Chondrocyte (in vitro differentiated cells): ENCODE results near the gene HHLA2. TPM values are rescaled to one million over a fixed set of nuclear protein-coding genes. Genes with fewer than 3 reads are reported as not detected.

Source experiments
- DNase-seq: peaks from one replicate; pipeline ENCODE4 v3.0.0; 2021; ENCODE audit warnings: mixed read lengths, low spot score
- H3K27ac Mint-ChIP-seq: one replicate; pipeline ENCODE4 v1.8.0; 2021; ENCODE audit warnings: mild to moderate bottlenecking, moderate library complexity, mixed read lengths; ENCODE audit not compliant: unreplicated experiment
- H3K27me3 Mint-ChIP-seq: 2 replicates; pipeline ENCODE4 v1.8.0; 2021; ENCODE audit warnings: low read depth, mixed read lengths
- H3K36me3 Mint-ChIP-seq: 2 replicates; pipeline ENCODE4 v1.8.0; 2021; ENCODE audit warnings: low read depth, mixed read lengths
- H3K4me1 Mint-ChIP-seq: 2 replicates; pipeline ENCODE4 v1.8.0; 2021; ENCODE audit warnings: low read depth, mild to moderate bottlenecking, mixed read lengths
- H3K4me3 Mint-ChIP-seq: one replicate; pipeline ENCODE4 v1.8.0; 2021; ENCODE audit warnings: mild to moderate bottlenecking, moderate library complexity, mixed read lengths; ENCODE audit not compliant: unreplicated experiment
- H3K9me3 Mint-ChIP-seq: 2 replicates; pipeline ENCODE4 v1.8.0; 2021; ENCODE audit warnings: low read depth, mixed read lengths
- CTCF ChIP-seq: fragments of 200-600 bp; sonication (generic); IDR thresholded peaks from 2 replicates; pipeline ENCODE4 v1.5.0; 2021; ENCODE audit warnings: antibody characterized with exemption, mild to moderate bottlenecking, moderate library complexity
- total RNA-seq: library from RNA; stranded (reverse); gene quantifications from 3 replicates; pipeline ENCODE4 v1.2.1, GENCODE V29; 2021

Gene HHLA2
- total RNA-seq, 1 donor from 2014 or later: not detected

GRCh38 chr3:108352176-108352575 lies 55.8 kb downstream of the HHLA2 start:
- Mint-ChIP-seq H3K36me3 (no peaks in the 10 kb centered on the region), H3K4me1 (no peaks in the 10 kb centered on the region), H3K27me3 (no peaks in the 10 kb centered on the region), H3K27ac (no peak overlapping the region), H3K4me3 (no peak overlapping the region), H3K9me3 (no peaks in the 10 kb centered on the region)
- TF ChIP-seq CTCF: no peak
- DNase-seq: no peak

GRCh38 chr3:108354562-108354961 lies 58.2 kb downstream of the HHLA2 start:
- Mint-ChIP-seq H3K4me3 (no peak overlapping the region), H3K27ac (no peak overlapping the region), H3K36me3 (no peaks in the 10 kb centered on the region), H3K27me3 (peaks cover 2% of the 10 kb centered on the region), H3K4me1 (no peaks in the 10 kb centered on the region), H3K9me3 (no peaks in the 10 kb centered on the region)
- no peak for TF ChIP-seq CTCF
- DNase-seq: no peak

GRCh38 chr3:108357042-108357441 lies 60.7 kb downstream of the HHLA2 start:
- H3K4me3 Mint-ChIP-seq: no peak overlapping the region
- H3K9me3 Mint-ChIP-seq: no peaks in the 10 kb centered on the region
- no peak for DNase-seq

GRCh38 chr3:108359011-108359410 lies 62.7 kb downstream of the HHLA2 start:
- no peak for TF ChIP-seq CTCF
- Mint-ChIP-seq H3K4me1 (no peaks in the 10 kb centered on the region), H3K36me3 (no peaks in the 10 kb centered on the region), H3K9me3 (no peaks in the 10 kb centered on the region), H3K27me3 (peaks cover 2% of the 10 kb centered on the region), H3K27ac (no peak overlapping the region), H3K4me3 (no peak overlapping the region)
- DNase-seq: no peak

More at GRCh38 chr3:108357042-108357441, 60.7 kb downstream of the HHLA2 start:
- TF ChIP-seq CTCF: no peak
- Mint-ChIP-seq H3K27ac (no peak overlapping the region), H3K27me3 (peaks cover 2% of the 10 kb centered on the region), H3K36me3 (no peaks in the 10 kb centered on the region), H3K4me1 (no peaks in the 10 kb centered on the region)

- Mint-ChIP-seq H3K36me3 (no peaks in the 10 kb centered on the region), H3K27ac (no peak overlapping the region)
- TF ChIP-seq CTCF: no peak
Measured at GRCh38 chr3:108376026-108376425, 79.7 kb downstream of the HHLA2 start.

More at GRCh38 chr3:108376026-108376425, 79.7 kb downstream of the HHLA2 start:
- H3K27me3 Mint-ChIP-seq: no peaks in the 10 kb centered on the region
- no peak for DNase-seq
- no peak overlapping the region for H3K4me3 Mint-ChIP-seq
- peaks cover 2% of the 10 kb centered on the region for H3K9me3 Mint-ChIP-seq
- H3K4me1 Mint-ChIP-seq: no peaks in the 10 kb centered on the region
